GM12878 (cell line): ENCODE measurements around the gene UTP3. TPM values are rescaled to one million over a fixed set of nuclear protein-coding genes. Genes with fewer than 3 reads are reported as not detected.

Experiments
- ATAC-seq: fragments of 200-7000 bp; cut with Tn5 transposase; 3 replicates; pipeline ENCODE4 v1.9.1; 2020; ENCODE audit warnings: mild to moderate bottlenecking, moderate library complexity
- BruUV-seq: library from RNA; stranded (reverse); fragments of 400-500 nt; replicated peaks from 2 replicates; lab custom pipeline; 2021; lab: Mats Ljungman, UMichigan
- CTCF ChIA-PET: fragments of 300-600 bp; sonication (Branson Sonifier 250); formaldehyde crosslinking; extraction: SDS; loops from one replicate; lab custom pipeline; 2021; ENCODE audit warnings: inconsistent platforms; lab: Yijun Ruan, JAX
- POLR2A ChIA-PET: fragments of 350-600 bp; formaldehyde crosslinking; extraction: SDS; loops from one replicate; lab custom pipeline; 2021; ENCODE audit warnings: inconsistent platforms; lab: Charles Lee
- RAD21 ChIA-PET: fragments of 300-600 bp; sonication (Branson Sonifier 250); formaldehyde crosslinking; loops from one replicate; lab custom pipeline; 2023; ENCODE audit warnings: antibody characterized with exemption; ENCODE audit not compliant: unreplicated experiment; lab: Charles Lee
- SMC1A ChIA-PET: fragments of 300-600 bp; sonication (Branson Sonifier 250); formaldehyde crosslinking; loops from one replicate; lab custom pipeline; 2023; ENCODE audit not compliant: unreplicated experiment, uncharacterized antibody; lab: Charles Lee
- DNase-seq: peaks from one replicate; pipeline ENCODE4 v3.0.0-alpha.2; 2011; ENCODE audit warnings: low read depth, low spot score
- FAIRE-seq: peaks from 3 replicates; lab custom pipeline; 2011; peaks lifted over from hg19 to GRCh38; lab: Jason Lieb, UNC
- H2AFZ ChIP-seq: 2 replicates; pipeline ENCODE4 v1.6.0; 2011; ENCODE audit warnings: low read depth, low read length, control low read depth; ENCODE audit not compliant: control insufficient read depth
- H3K27ac ChIP-seq: 2 replicates; pipeline ENCODE4 v1.5.1; 2011; ENCODE audit warnings: control low read depth; ENCODE audit not compliant: control insufficient read depth, insufficient read depth
- H3K27me3 ChIP-seq, 2 experiments: replicated peaks in 1 of 2; 2 replicates each; pipeline versions ENCODE4 v1.6.0 to v1.6.1; 2011; ENCODE audit warnings: low read length in 1 of 2; ENCODE audit not compliant: control insufficient read depth in 2 of 2, insufficient read depth in 2 of 2
- H3K36me3 ChIP-seq, 2 experiments: 2 replicates each; pipeline ENCODE4 v1.5.1; 2011; ENCODE audit warnings: low read length in 1 of 2; ENCODE audit not compliant: control insufficient read depth in 2 of 2, insufficient read depth in 2 of 2
- H3K4me1 ChIP-seq: 2 replicates; pipeline ENCODE4 v1.6.1; 2011; ENCODE audit warnings: mild to moderate bottlenecking, low read length, moderate library complexity, mixed read lengths; ENCODE audit not compliant: control insufficient read depth, insufficient read depth
- H3K4me2 ChIP-seq: 2 replicates; pipeline ENCODE4 v1.6.0; 2011; ENCODE audit warnings: control low read depth; ENCODE audit not compliant: control insufficient read depth, insufficient read depth
- H3K4me3 ChIP-seq: fragments of 200-600 bp; sonication (generic); 2 replicates; pipeline ENCODE4 v1.5.1; 2016
- H3K79me2 ChIP-seq: 2 replicates; pipeline ENCODE4 v1.6.0; 2011; ENCODE audit warnings: low read length; ENCODE audit not compliant: control insufficient read depth, insufficient read depth
- H3K9ac ChIP-seq: 2 replicates; pipeline ENCODE4 v1.8.0; 2011; ENCODE audit warnings: low read length, control low read depth, mixed read lengths; ENCODE audit not compliant: control insufficient read depth, insufficient read depth
- H3K9me3 ChIP-seq: replicated peaks from 3 replicates; pipeline ENCODE4 v1.5.1; 2011; ENCODE audit warnings: mild to moderate bottlenecking, low read length; ENCODE audit not compliant: control insufficient read depth, insufficient read depth
- H4K20me1 ChIP-seq: 2 replicates; pipeline ENCODE4 v1.6.0; 2011; ENCODE audit not compliant: control insufficient read depth, insufficient read depth
- BHLHE40 ChIP-seq, 2 experiments: fragments of 450-650 bp in 1 of 2; IDR thresholded peaks; 2 replicates each; pipeline ENCODE4 v1.6.1; 2011 to 2017; ENCODE audit warnings: low read depth in 2 of 2, borderline replicate concordance in 1 of 2, improper control_type of control experiment in 1 of 2, low read length in 1 of 2, mild to moderate bottlenecking in 1 of 2
- BRCA1 ChIP-seq: IDR thresholded peaks from 2 replicates; pipeline ENCODE4 v1.6.1; 2011; ENCODE audit warnings: low read depth, low read length, improper control_type of control experiment
- CBX5 ChIP-seq: sonication (generic); IDR thresholded peaks from 2 replicates; pipeline ENCODE4 v1.6.1; 2016; ENCODE audit warnings: low read depth, moderate library complexity, mild to moderate bottlenecking, inconsistent platforms
- CREB1 ChIP-seq: IDR thresholded peaks from 2 replicates; pipeline ENCODE4 v1.6.1; 2012; ENCODE audit warnings: low read depth, mild to moderate bottlenecking, inconsistent platforms
- EED ChIP-seq: sonication (generic); IDR thresholded peaks from 2 replicates; pipeline ENCODE4 v1.6.1; 2016; ENCODE audit warnings: antibody characterized with exemption, low read depth
- FOS ChIP-seq: IDR thresholded peaks from 3 replicates; pipeline ENCODE4 v1.6.1; 2011; ENCODE audit warnings: borderline replicate concordance; ENCODE audit not compliant: insufficient read length; ENCODE audit errors: extremely low read depth
- IKZF2 ChIP-seq, 2 experiments: fragments of 450-650 bp; IDR thresholded peaks; 2 replicates each; pipeline ENCODE4 v1.6.1; 2017; ENCODE audit warnings: mild to moderate bottlenecking in 2 of 2, moderate library complexity in 2 of 2
- JUNB ChIP-seq: IDR thresholded peaks from 2 replicates; pipeline ENCODE4 v1.6.1; 2016; ENCODE audit warnings: antibody characterized with exemption, mild to moderate bottlenecking
- NFIC ChIP-seq: IDR thresholded peaks from 2 replicates; pipeline ENCODE4 v1.6.1; 2012; ENCODE audit warnings: low read depth, mild to moderate bottlenecking, inconsistent platforms, low read length, moderate library complexity
- RFX5 ChIP-seq: IDR thresholded peaks from 2 replicates; pipeline ENCODE4 v1.6.1; 2011; ENCODE audit warnings: low read depth, low read length, improper control_type of control experiment
- SMAD1 ChIP-seq: fragments of 450-650 bp; IDR thresholded peaks from 2 replicates; pipeline ENCODE4 v1.6.1; 2018; ENCODE audit warnings: mild to moderate bottlenecking, low read depth; ENCODE audit not compliant: partially characterized antibody
- SREBF1 ChIP-seq: IDR thresholded peaks from 2 replicates; pipeline ENCODE4 v1.6.1; 2012; ENCODE audit warnings: mild to moderate bottlenecking, low read length
- YY1 ChIP-seq: IDR thresholded peaks from 2 replicates; pipeline ENCODE4 v1.6.1; 2011; ENCODE audit warnings: low read depth, mild to moderate bottlenecking, low read length
- ZNF24 ChIP-seq: fragments of 450-650 bp; IDR thresholded peaks from 2 replicates; pipeline ENCODE4 v1.6.1; 2017; ENCODE audit warnings: antibody characterized with exemption, mild to moderate bottlenecking
- WGBS: methylation state at CpG from one replicate; pipeline ENCODE4 v1.1.6; 2016; ENCODE audit warnings: low lambda C conversion rate; ENCODE audit not compliant: insufficient replicate concordance, insufficient coverage; ENCODE audit errors: missing lambda C conversion rate; 5-methylcytosine and 5-hydroxymethylcytosine counted together
- in situ Hi-C: fragments of 300-500 bp; cut with MboI; formaldehyde crosslinking; loops from 9 replicates; pipeline ENCODE4 v1.14.3; 2018; ENCODE audit warnings: mixed read lengths
- intact Hi-C: fragments of 100-400 bp; cut with micrococcal nuclease; formaldehyde crosslinking; loops from one replicate; pipeline ENCODE4 v1.14.2; 2022; ENCODE audit not compliant: unreplicated experiment
- polyA plus RNA-seq, 11 experiments: library from polyadenylated mRNA; depleted of rRNA in 4 of 11; unstranded in 6 of 11; stranded (reverse) in 5 of 11; fragments of >200 nt; fragmentation: Nextera tagmentation in 4 of 11; fragmentation: Illumina TruSeq in 1 of 11; extraction: Ambion mirVana in 4 of 11; extraction: Trizol in 1 of 11; gene quantifications; 1 replicate in 1 of 11; 2 replicates in 10 of 11; pipeline versions ENCODE4 v1.2.1 to v1.2.3, GENCODE V29; 2011 to 2016; ENCODE audit warnings: inconsistent platforms in 2 of 11, missing spikeins in 2 of 11, low read depth in 1 of 11
- total RNA-seq, 4 experiments: library from RNA; depleted of rRNA in 3 of 4; stranded (reverse); fragments of >200 nt in 3 of 4; fragmentation: Illumina TruSeq in 1 of 4; extraction: Trizol in 1 of 4; gene quantifications; 2 replicates each; pipeline versions ENCODE4 v1.2.1 to v1.2.3, GENCODE V29; 2013 to 2021
- TF ChIP-seq, protein P1 (sequence below): fragments of 450-650 bp; IDR thresholded peaks from 2 replicates; pipeline ENCODE4 v1.6.1; 2016; ENCODE audit warnings: mild to moderate bottlenecking, moderate library complexity, borderline replicate concordance
- TF ChIP-seq, protein P2 (sequence below): fragments of 450-650 bp; IDR thresholded peaks from 2 replicates; pipeline ENCODE4 v1.6.1; 2017; ENCODE audit warnings: antibody characterized with exemption, mild to moderate bottlenecking, moderate library complexity

The UTP3 gene
- total and polyA plus RNA-seq, 10 of the 15 experiments (the other 5 are each of a cell fraction or from before 2014, with no cell fraction given), result 15.8 to 60.7 (median 22.5) TPM

DNA sequence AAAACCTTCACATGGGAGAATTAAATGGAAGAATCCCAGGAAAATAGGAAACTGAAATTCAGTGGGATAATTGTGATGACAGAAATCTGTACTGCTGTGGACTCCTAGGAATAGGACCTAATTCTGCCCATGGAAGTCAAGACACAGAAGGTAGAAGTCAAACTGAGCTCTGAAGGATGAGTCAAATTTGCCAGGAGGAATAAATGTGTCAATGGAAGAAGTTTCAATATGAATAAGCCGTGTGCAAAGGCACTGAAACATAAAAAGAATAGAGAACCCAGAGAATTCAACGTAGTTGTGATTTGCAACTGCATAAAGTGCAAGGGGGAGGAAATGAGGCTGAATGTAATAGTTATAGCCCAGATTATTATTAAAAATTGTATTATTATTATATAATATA, 48.1 kb upstream of the UTP3 start:
- ChIA-PET SMC1A (interaction anchor here (1.5 kb wide), 1 partner anchor 14 kb away, joined by 3 read pairs; no protein-coding TSS in a partner anchor), RAD21 (no interaction called here), CTCF (interaction anchor here (1.4 kb wide), 1 partner anchor 12 kb away, joined by 4 read pairs; no protein-coding TSS in a partner anchor), POLR2A (no interaction called here)
- FAIRE-seq (no peak), ATAC-seq (no peak), DNase-seq (no peak)
- Histone ChIP-seq H4K20me1 (no peaks in the 10 kb centered on the region), H3K79me2 (no peaks in the 10 kb centered on the region), H3K9me3 (no peaks in the 10 kb centered on the region), H3K9ac (no peak overlapping the region), H3K4me2 (no peak overlapping the region), H2AFZ (no peak overlapping the region), H3K36me3 (no peaks in the 10 kb centered on the region), H3K27me3 (no peaks in the 10 kb centered on the region), H3K27ac (no peak overlapping the region), H3K4me3 (no peak overlapping the region), H3K4me1 (no peaks in the 10 kb centered on the region; the same call in 1 of the 2 replicates)
- 0% methylated on average over 2 of the region's 2 CpGs for WGBS
- intact Hi-C loops (no loop called here), in situ Hi-C loops (no loop called here)
- BruUV-seq, result no TSS peak
- TF ChIP-seq FOS, result no peak
- TF ChIP-seq SREBF1, result no peak
- TF ChIP-seq, protein P1, sequence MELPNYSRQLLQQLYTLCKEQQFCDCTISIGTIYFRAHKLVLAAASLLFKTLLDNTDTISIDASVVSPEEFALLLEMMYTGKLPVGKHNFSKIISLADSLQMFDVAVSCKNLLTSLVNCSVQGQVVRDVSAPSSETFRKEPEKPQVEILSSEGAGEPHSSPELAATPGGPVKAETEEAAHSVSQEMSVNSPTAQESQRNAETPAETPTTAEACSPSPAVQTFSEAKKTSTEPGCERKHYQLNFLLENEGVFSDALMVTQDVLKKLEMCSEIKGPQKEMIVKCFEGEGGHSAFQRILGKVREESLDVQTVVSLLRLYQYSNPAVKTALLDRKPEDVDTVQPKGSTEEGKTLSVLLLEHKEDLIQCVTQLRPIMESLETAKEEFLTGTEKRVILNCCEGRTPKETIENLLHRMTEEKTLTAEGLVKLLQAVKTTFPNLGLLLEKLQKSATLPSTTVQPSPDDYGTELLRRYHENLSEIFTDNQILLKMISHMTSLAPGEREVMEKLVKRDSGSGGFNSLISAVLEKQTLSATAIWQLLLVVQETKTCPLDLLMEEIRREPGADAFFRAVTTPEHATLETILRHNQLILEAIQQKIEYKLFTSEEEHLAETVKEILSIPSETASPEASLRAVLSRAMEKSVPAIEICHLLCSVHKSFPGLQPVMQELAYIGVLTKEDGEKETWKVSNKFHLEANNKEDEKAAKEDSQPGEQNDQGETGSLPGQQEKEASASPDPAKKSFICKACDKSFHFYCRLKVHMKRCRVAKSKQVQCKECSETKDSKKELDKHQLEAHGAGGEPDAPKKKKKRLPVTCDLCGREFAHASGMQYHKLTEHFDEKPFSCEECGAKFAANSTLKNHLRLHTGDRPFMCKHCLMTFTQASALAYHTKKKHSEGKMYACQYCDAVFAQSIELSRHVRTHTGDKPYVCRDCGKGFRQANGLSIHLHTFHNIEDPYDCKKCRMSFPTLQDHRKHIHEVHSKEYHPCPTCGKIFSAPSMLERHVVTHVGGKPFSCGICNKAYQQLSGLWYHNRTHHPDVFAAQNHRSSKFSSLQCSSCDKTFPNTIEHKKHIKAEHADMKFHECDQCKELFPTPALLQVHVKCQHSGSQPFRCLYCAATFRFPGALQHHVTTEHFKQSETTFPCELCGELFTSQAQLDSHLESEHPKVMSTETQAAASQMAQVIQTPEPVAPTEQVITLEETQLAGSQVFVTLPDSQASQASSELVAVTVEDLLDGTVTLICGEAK, result no peak
- no peak for TF ChIP-seq IKZF2 (IDR thresholded peaks at IDR 0.05)
- TF ChIP-seq CBX5, result no peak
- peak; percentile 56; the same call in 1 of the 2 replicates for TF ChIP-seq NFIC
- TF ChIP-seq BRCA1, result no peak
- TF ChIP-seq YY1, result no peak
- no peak for TF ChIP-seq CREB1
- no peak for TF ChIP-seq SMAD1
- TF ChIP-seq JUNB, result peak; percentile 72
- TF ChIP-seq BHLHE40 (IDR thresholded peaks at IDR 0.05; ENCODE audit: borderline replicate concordance in 1 of 2, low read depth in 2 of 2, low read length in 1 of 2), result no peak
- TF ChIP-seq EED, result 0 out of 2 replicates have a peak, but pooled peaks have one; percentile 58
- no peak for TF ChIP-seq RFX5
- TF ChIP-seq, protein P2, sequence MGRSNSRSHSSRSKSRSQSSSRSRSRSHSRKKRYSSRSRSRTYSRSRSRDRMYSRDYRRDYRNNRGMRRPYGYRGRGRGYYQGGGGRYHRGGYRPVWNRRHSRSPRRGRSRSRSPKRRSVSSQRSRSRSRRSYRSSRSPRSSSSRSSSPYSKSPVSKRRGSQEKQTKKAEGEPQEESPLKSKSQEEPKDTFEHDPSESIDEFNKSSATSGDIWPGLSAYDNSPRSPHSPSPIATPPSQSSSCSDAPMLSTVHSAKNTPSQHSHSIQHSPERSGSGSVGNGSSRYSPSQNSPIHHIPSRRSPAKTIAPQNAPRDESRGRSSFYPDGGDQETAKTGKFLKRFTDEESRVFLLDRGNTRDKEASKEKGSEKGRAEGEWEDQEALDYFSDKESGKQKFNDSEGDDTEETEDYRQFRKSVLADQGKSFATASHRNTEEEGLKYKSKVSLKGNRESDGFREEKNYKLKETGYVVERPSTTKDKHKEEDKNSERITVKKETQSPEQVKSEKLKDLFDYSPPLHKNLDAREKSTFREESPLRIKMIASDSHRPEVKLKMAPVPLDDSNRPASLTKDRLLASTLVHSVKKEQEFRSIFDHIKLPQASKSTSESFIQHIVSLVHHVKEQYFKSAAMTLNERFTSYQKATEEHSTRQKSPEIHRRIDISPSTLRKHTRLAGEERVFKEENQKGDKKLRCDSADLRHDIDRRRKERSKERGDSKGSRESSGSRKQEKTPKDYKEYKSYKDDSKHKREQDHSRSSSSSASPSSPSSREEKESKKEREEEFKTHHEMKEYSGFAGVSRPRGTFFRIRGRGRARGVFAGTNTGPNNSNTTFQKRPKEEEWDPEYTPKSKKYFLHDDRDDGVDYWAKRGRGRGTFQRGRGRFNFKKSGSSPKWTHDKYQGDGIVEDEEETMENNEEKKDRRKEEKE, result no peak
- no peak for TF ChIP-seq ZNF24
